Spleen (tissue), 7 donors: ENCODE measurements around the gene TIMM8A.
"Not testable (repeated sequence)": the region's sequence is repeated elsewhere in the genome, so short reads cannot be mapped to it uniquely, and the experiment has no call there.

ENCODE experiments used
- CTCF ChIP-seq, 11 experiments: fragments of 200-600 bp in 7 of 11; fragments of 450-650 bp in 4 of 11; sonication (generic) in 4 of 11; IDR thresholded peaks in 8 of 11; conservative IDR thresholded peaks in 3 of 11; 1 replicate in 7 of 11; 2 replicates in 4 of 11; pipeline versions ENCODE4 v1.4.0 to v1.8.0; 2016 to 2021; ENCODE audit warnings: antibody characterized with exemption in 11 of 11, inconsistent platforms in 4 of 11, mild to moderate bottlenecking in 1 of 11
- POLR2A ChIP-seq, 3 donors: fragments of 450-650 bp; IDR thresholded peaks; one replicate each; pipeline ENCODE4 v1.5.1; 2017; ENCODE audit warnings: antibody characterized with exemption in 3 of 3, mild to moderate bottlenecking in 1 of 3
- POLR2AphosphoS5 ChIP-seq, 3 donors: sonication (generic); formaldehyde crosslinking; IDR thresholded peaks; one replicate each; pipeline ENCODE4 v1.5.1; 2017; ENCODE audit warnings: antibody characterized with exemption in 3 of 3
- donor health status: DM: no; HTN: no; CAD: no; lungs with moderate emphysema.
- donor health status: DM: no; HTN: no; CAD: no.
- donor health status: DM: no; HTN: no; CAD: no.

DNA sequence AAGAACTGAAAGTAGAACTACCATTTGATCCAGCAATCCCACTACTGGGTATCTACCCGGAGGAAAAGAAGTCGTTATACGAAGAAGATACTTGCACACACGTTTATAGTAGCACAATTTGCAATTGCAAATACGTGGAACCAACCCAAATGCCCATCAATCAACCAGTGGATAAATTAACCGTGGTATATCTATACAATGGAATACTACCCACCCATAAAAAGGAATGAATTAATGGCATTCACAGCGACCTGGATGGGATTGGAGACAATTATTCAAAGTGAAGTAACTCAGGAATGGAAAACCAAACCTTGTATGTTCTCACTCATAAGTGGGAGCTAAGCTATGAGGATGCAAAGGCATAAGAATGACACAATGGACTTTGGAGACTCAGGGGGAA, 14.2 kb downstream of the TIMM8A start:
- not testable (repeated sequence) for TF ChIP-seq CTCF (IDR thresholded peaks at IDR 0.05 in 8 of 11, conservative IDR thresholded peaks at IDR 0.05 in 3 of 11); POLR2A (IDR thresholded peaks at IDR 0.05); POLR2AphosphoS5 (IDR thresholded peaks at IDR 0.05)
